H1 (cell line): ENCODE measurements around the gene CDYL. TPM values are rescaled to one million over a fixed set of nuclear protein-coding genes. Genes with fewer than 3 reads are reported as not detected.

Experiments used
- CTCF ChIA-PET: fragments of 300-600 bp; sonication (Branson Sonifier 250); formaldehyde crosslinking; loops from one replicate; lab custom pipeline; 2021; ENCODE audit not compliant: partially characterized antibody; lab: Charles Lee
- POLR2A ChIA-PET: fragments of 300-600 bp; sonication (Branson Sonifier 250); formaldehyde crosslinking; loops from one replicate; lab custom pipeline; 2021; ENCODE audit warnings: inconsistent platforms; ENCODE audit not compliant: partially characterized antibody; lab: Charles Lee
- DNase-seq, 2 experiments: peaks; one replicate each; pipeline versions ENCODE4 v3.0.0 to v3.0.0-alpha.2; 2010 to 2022; ENCODE audit warnings: low spot score in 2 of 2, low read depth in 1 of 2, mixed read lengths in 1 of 2
- FAIRE-seq: peaks from 2 replicates; lab custom pipeline; 2011; peaks lifted over from hg19 to GRCh38; lab: Jason Lieb, UNC
- H2AFZ ChIP-seq: 2 replicates; pipeline ENCODE4 v1.8.1; 2012; ENCODE audit warnings: low read length, inconsistent platforms
- H2AK5ac ChIP-seq: 2 replicates; pipeline ENCODE4 v1.6.1; 2013; ENCODE audit warnings: low read depth, low read length
- H2BK120ac ChIP-seq: replicated peaks from 2 replicates; pipeline ENCODE3; 2013; ENCODE audit warnings: low read depth, low read length, inconsistent platforms
- H2BK12ac ChIP-seq: 2 replicates; pipeline ENCODE4 v1.6.1; 2013; ENCODE audit warnings: low read depth, low read length
- H2BK15ac ChIP-seq: 2 replicates; pipeline ENCODE4 v1.6.1; 2013; ENCODE audit warnings: low read length
- H2BK20ac ChIP-seq: 2 replicates; pipeline ENCODE4 v1.6.1; 2013; ENCODE audit warnings: low read length
- H2BK5ac ChIP-seq: 2 replicates; pipeline ENCODE4 v1.6.1; 2013; ENCODE audit warnings: low read depth, low read length
- H3K14ac ChIP-seq: 2 replicates; pipeline ENCODE4 v1.6.1; 2013; ENCODE audit warnings: inconsistent platforms; ENCODE audit not compliant: insufficient read length
- H3K18ac ChIP-seq: 2 replicates; pipeline ENCODE4 v1.6.1; 2013; ENCODE audit warnings: low read length; ENCODE audit errors: extremely low read depth
- H3K23ac ChIP-seq: 2 replicates; pipeline ENCODE4 v1.6.1; 2013; ENCODE audit warnings: inconsistent platforms; ENCODE audit not compliant: insufficient read length
- H3K23me2 ChIP-seq: 2 replicates; pipeline ENCODE4 v1.6.1; 2013; ENCODE audit warnings: low read depth, low read length
- H3K27ac ChIP-seq: 2 replicates; pipeline ENCODE4 v1.6.1; 2011; ENCODE audit warnings: low read depth, low read length, inconsistent platforms
- H3K27me3 ChIP-seq, 4 experiments: replicated peaks in 1 of 4; 1 replicate in 1 of 4; 2 replicates in 3 of 4; pipeline versions ENCODE4 v1.6.1 to v1.8.1; 2011 to 2013; ENCODE audit warnings: low read length in 3 of 4, mild to moderate bottlenecking in 3 of 4, inconsistent platforms in 2 of 4, mixed read lengths in 2 of 4, moderate library complexity in 1 of 4; ENCODE audit not compliant: control insufficient read depth in 3 of 4, insufficient read depth in 3 of 4; ENCODE audit errors: extremely low read depth in 1 of 4
- H3K36me3 ChIP-seq, 4 experiments: 2 replicates each; pipeline versions ENCODE4 v1.6.1 to v1.8.1; 2011 to 2013; ENCODE audit warnings: mild to moderate bottlenecking in 4 of 4, low read length in 3 of 4, moderate library complexity in 2 of 4, control low read depth in 1 of 4, inconsistent platforms in 1 of 4; ENCODE audit not compliant: insufficient read depth in 4 of 4, control insufficient read depth in 2 of 4
- H3K4ac ChIP-seq: replicated peaks from 2 replicates; pipeline ENCODE3; 2013; ENCODE audit warnings: low read length, low read depth, mixed read lengths, inconsistent platforms; ENCODE audit not compliant: insufficient read length
- H3K4me1 ChIP-seq, 4 experiments: replicated peaks in 1 of 4; 1 replicate in 1 of 4; 2 replicates in 3 of 4; pipeline versions ENCODE4 v1.6.1 to v1.8.1; 2011 to 2013; ENCODE audit warnings: low read length in 3 of 4, inconsistent platforms in 2 of 4, mixed read lengths in 1 of 4; ENCODE audit not compliant: insufficient read depth in 4 of 4, control insufficient read depth in 3 of 4
- H3K4me2 ChIP-seq, 2 experiments: 2 replicates each; pipeline versions ENCODE4 v1.6.1 to v1.8.1; 2011 to 2013; ENCODE audit warnings: low read depth in 2 of 2, low read length in 2 of 2, control low read depth in 1 of 2, inconsistent platforms in 1 of 2, mild to moderate bottlenecking in 1 of 2; ENCODE audit not compliant: insufficient read depth in 1 of 2
- H3K4me3 ChIP-seq, 4 experiments: fragments of 200-600, 300-600 bp in 1 of 4; sonication (generic), shearing (Covaris generic), sonication (Bioruptor Twin) in 1 of 4; 2 replicates each; pipeline versions ENCODE4 v1.5.1 to v1.8.1; 2011 to 2016; ENCODE audit warnings: low read length in 4 of 4, low read depth in 3 of 4, control low read depth in 2 of 4, inconsistent platforms in 2 of 4, mild to moderate bottlenecking in 2 of 4, mixed read lengths in 1 of 4, moderate library complexity in 1 of 4; ENCODE audit not compliant: insufficient read depth in 2 of 4; ENCODE audit errors: extremely low read depth in 1 of 4
- H3K56ac ChIP-seq: replicated peaks from 2 replicates; pipeline ENCODE3; 2013; ENCODE audit warnings: low read depth, mild to moderate bottlenecking, mixed read lengths, low read length, inconsistent platforms; ENCODE audit not compliant: insufficient read length
- H3K79me1 ChIP-seq: 2 replicates; pipeline ENCODE4 v1.6.1; 2013; ENCODE audit warnings: low read depth, low read length, control low read depth
- H3K79me2 ChIP-seq, 2 experiments: 2 replicates each; pipeline versions ENCODE4 v1.6.1 to v1.8.1; 2012 to 2013; ENCODE audit warnings: low read length in 2 of 2, mild to moderate bottlenecking in 2 of 2, inconsistent platforms in 1 of 2; ENCODE audit not compliant: insufficient read depth in 2 of 2, control insufficient read depth in 1 of 2
- H3K9ac ChIP-seq, 4 experiments: replicated peaks in 1 of 4; 1 replicate in 1 of 4; 2 replicates in 3 of 4; pipeline versions ENCODE4 v1.6.1 to v1.8.1; 2011 to 2013; ENCODE audit warnings: low read depth in 3 of 4, low read length in 3 of 4, control low read depth in 2 of 4, mild to moderate bottlenecking in 2 of 4, moderate library complexity in 2 of 4, inconsistent platforms in 1 of 4; ENCODE audit errors: extremely low read depth in 1 of 4
- H3K9me3 ChIP-seq, 2 experiments: 2 replicates each; pipeline versions ENCODE4 v1.6.1 to v1.8.1; 2012 to 2013; ENCODE audit warnings: mild to moderate bottlenecking in 2 of 2, moderate library complexity in 2 of 2, control low read depth in 1 of 2, inconsistent platforms in 1 of 2, low read depth in 1 of 2, low read length in 1 of 2, mixed read lengths in 1 of 2; ENCODE audit not compliant: insufficient read depth in 2 of 2
- H4K20me1 ChIP-seq, 2 experiments: replicated peaks in 1 of 2; 2 replicates each; pipeline versions ENCODE3 to v1.8.1; 2011 to 2013; ENCODE audit warnings: inconsistent platforms in 2 of 2, low read length in 2 of 2, mild to moderate bottlenecking in 1 of 2; ENCODE audit not compliant: insufficient read depth in 2 of 2, control insufficient read depth in 1 of 2
- H4K5ac ChIP-seq: 2 replicates; pipeline ENCODE4 v1.6.1; 2013; ENCODE audit warnings: low read length, low read depth, mixed read lengths, inconsistent platforms; ENCODE audit not compliant: insufficient read length
- H4K8ac ChIP-seq: 2 replicates; pipeline ENCODE4 v1.8.0; 2013; ENCODE audit warnings: mild to moderate bottlenecking, moderate library complexity, low read length, inconsistent platforms; ENCODE audit not compliant: insufficient read depth; ENCODE audit errors: extremely low read depth
- H4K91ac ChIP-seq: replicated peaks from 2 replicates; pipeline ENCODE3; 2013; ENCODE audit warnings: low read length, mixed read lengths, inconsistent platforms; ENCODE audit not compliant: insufficient read length
- JUN ChIP-seq: IDR thresholded peaks from 2 replicates; pipeline ENCODE4 v1.6.1; 2011; ENCODE audit warnings: low read depth, mild to moderate bottlenecking, improper control_type of control experiment, low read length
- WGBS, 2 experiments: shearing (Covaris generic) in 1 of 2; methylation state at CpG; one replicate each; pipeline versions ENCODE4 v1.1.6 to v1.1.7; 2013 to 2015; ENCODE audit warnings: low lambda C conversion rate in 2 of 2, mixed read lengths in 2 of 2, inconsistent platforms in 1 of 2, low coverage in 1 of 2, missing lambda C conversion rate in 1 of 2; ENCODE audit not compliant: insufficient replicate concordance in 2 of 2, insufficient coverage in 1 of 2, insufficient read length in 1 of 2; ENCODE audit errors: extremely low coverage in 1 of 2, missing lambda C conversion rate in 1 of 2; 5-methylcytosine and 5-hydroxymethylcytosine counted together
- polyA plus RNA-seq, 7 experiments: library from polyadenylated mRNA; depleted of rRNA in 3 of 7; stranded (reverse) in 5 of 7; unstranded in 2 of 7; fragments of >200 nt in 5 of 7; fragments of 200-250 nt in 2 of 7; gene quantifications; 1 replicate in 5 of 7; 2 replicates in 1 of 7; 4 replicates in 1 of 7; pipeline versions ENCODE4 v1.2.1 to v1.2.3, GENCODE V29; 2011 to 2013; ENCODE audit warnings: missing spikeins in 2 of 7, mixed read lengths in 2 of 7
- total RNA-seq: library from RNA; stranded (reverse); fragmentation: NEBNext Ultra II Directional; extraction: Animal tissue kit (Norgen Biotek cat#: 25700); gene quantifications from 2 replicates; pipeline ENCODE4 v1.2.1, GENCODE V29; 2021

Gene CDYL
- total and polyA plus RNA-seq, 2 of the 8 experiments (the other 6 are each of a cell fraction or from before 2014, with no cell fraction given): 56.4 to 119 TPM

GRCh38 chr6:4778086-4778485 is 1.9 kb downstream of the CDYL start:
- Histone ChIP-seq H2BK5ac (no peak overlapping the region), H2AFZ (no peak overlapping the region), H3K79me2 (peaks cover 60 to 85% of the 10 kb centered on the region in 2 experiments), H3K9me3 (peaks cover 0 to 3% of the 10 kb centered on the region in 2 experiments; a peak in 2 of 4 replicates), H3K27me3 (peaks cover 10 to 25% (median 21%) of the 10 kb centered on the region in 4 experiments), H3K4me3 (peak overlapping the region in 1 of 4 experiments; percentile 63; a peak in 2 of 8 replicates), H3K56ac (no peak overlapping the region), H3K4ac (no peak overlapping the region), H3K27ac (no peak overlapping the region), H4K5ac (no peak overlapping the region), H3K9ac (no peak overlapping the region), H2AK5ac (no peak overlapping the region), H4K8ac (no peak overlapping the region), H3K36me3 (peaks cover 0 to 4% (median 0%) of the 10 kb centered on the region in 4 experiments; a peak in 1 of 8 replicates), H4K91ac (no peak overlapping the region), H4K20me1 (peaks cover 58% of the 10 kb centered on the region in 2 experiments), H2BK15ac (no peak overlapping the region), H3K23me2 (peaks cover 13% of the 10 kb centered on the region), H3K4me1 (peaks cover 0 to 15% (median 6%) of the 10 kb centered on the region in 4 experiments; a peak in 3 of 7 replicates), H3K4me2 (peak overlapping the region; percentile 11 to 76; a peak in 1 of 4 replicates), H3K14ac (no peak overlapping the region), H3K79me1 (peaks cover 18% of the 10 kb centered on the region), H3K18ac (no peak overlapping the region), H2BK12ac (no peak overlapping the region), H3K23ac (no peak overlapping the region), H2BK120ac (no peak overlapping the region), H2BK20ac (no peak overlapping the region)
- DNase-seq (no peak), FAIRE-seq (no peak)
- POLR2A ChIA-PET: interaction anchor here (0.9 to 1.8 kb wide), 4 partner anchors 9 to 51 kb away, joined by 3 to 5 read pairs (median 4); no protein-coding TSS in a partner anchor
- CTCF ChIA-PET: interaction anchor here (0.5 to 1.4 kb wide), 4 partner anchors 25 to 568 kb away, joined by 3 read pairs; no protein-coding TSS in a partner anchor
- WGBS, 2 experiments: 89% methylated on average over 1 of the region's 1 CpG; no CpG with 5 or more reads in 1 of the 2 experiments
- TF ChIP-seq JUN: no peak
